Occipital lobe (tissue), 2 donors: ENCODE results near the gene SUGCT. TPM values are rescaled to one million over a fixed set of nuclear protein-coding genes. Genes with fewer than 3 reads are reported as not detected.

ENCODE experiments used
- DNase-seq: peaks from one replicate; lab custom pipeline; 2025; lab: John Stamatoyannopoulos, UW
- total RNA-seq: library from RNA; depleted of rRNA; stranded (reverse); fragments of >200 nt; gene quantifications from one replicate; pipeline ENCODE4 v1.2.3, GENCODE V29; 2014

The SUGCT gene
- total RNA-seq, 1 donor from 2014 or later, result 3.9 TPM

DNA sequence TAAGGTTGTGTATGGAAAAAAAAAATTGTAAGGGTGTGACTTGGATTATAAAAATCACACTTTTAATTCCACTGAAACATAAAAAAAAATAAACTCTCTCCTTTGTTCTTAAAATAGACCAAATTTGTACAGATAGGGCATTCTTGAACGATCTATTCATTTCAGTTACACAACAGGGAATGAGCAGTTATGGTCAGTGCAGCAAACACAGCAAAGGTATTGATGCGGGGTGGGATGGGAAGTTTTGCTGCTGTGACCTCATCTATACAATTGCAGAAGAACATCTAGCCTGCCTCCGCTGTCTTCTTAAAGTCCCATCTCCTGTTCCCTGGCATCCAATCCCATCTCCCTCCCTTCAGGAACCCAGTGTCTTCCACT, 580.2 kb downstream of the SUGCT start:
- no peak for DNase-seq

DNA sequence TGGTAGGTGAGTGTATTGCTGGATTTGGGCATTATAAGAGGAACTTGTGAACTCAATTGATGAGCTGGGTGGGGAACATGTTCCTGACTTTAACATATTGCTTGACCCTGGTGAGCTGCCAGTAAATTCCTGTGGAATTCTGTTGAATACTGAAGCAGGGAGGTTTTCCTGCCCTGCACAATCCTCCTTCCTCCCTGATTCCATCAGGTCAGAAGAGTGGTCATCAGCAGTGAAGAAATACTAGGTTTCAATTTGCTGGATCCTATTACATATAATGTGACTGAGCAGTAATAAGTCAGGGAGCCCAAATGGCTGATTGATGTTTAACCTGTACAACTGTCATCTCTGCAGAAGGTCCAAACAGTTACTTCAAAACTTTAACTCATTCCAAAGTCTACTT, 581.2 kb downstream of the SUGCT start:
- DNase-seq, result no peak

DNA sequence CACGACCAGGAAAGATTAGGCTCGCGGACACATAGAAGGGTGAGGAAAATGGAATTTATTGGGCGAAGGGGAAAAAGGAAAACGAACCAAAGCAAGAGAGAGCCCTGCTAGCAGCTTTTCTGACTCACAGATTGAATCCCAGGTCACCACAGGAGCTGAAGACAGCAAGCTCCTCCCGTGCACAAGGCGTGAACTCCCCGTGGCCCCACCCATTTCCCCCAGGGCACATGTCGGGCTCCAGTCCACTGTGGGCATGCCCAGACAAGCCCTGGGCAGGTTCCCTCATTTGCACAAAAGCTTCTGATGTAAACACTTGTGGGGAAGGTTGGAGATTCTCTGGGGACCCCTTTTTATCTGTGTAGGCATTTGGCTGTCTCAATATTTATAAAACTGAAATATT, 582.4 kb downstream of the SUGCT start:
- no peak for DNase-seq

DNA sequence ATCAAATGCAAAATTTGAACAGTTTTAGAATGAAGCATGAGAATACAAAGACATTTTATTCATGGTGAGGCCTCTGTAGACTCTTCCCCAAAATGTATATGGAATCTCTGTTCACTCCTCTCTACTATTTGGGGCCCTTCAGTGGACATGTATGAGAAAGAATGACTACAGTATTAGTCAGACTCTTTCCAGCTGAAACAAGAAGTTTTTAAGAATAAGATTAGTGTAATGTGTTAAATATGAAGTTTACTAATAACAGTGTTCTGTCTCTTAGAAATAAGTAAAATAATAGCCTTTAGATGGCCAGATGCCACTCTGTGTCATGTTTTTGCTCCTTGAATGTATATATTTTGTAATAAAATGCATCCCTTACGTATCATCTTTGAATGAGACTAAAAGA, 585.6 kb downstream of the SUGCT start:
- DNase-seq, result no peak

DNA sequence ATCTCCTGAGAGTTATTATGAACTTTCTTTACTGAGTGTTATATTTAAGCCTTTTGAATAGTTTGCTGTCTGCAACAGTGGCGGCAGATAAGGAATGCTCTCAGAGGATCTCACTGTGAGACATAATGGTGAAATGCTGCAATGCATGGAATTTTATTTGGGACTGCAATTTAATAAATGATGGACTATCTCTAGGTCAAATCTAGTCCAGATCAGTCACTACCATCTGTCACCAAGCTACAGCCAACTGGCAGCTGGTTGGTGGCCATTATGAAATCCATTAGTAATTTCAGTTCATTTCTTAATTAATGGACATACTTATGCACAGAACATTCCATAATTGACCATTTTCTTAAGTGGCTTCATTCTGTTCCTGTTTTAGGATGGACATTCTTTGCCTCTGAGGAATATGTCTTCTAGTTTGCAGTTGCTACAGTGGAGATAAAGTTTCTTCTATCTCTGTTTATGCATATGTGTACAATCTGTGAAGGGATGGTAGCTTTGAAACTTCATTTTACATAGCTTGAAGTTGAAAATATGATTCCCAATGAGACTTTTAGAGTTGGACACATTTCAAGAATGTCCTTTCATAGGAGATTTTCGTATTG, 586.6 kb downstream of the SUGCT start:
- no peak for DNase-seq

DNA sequence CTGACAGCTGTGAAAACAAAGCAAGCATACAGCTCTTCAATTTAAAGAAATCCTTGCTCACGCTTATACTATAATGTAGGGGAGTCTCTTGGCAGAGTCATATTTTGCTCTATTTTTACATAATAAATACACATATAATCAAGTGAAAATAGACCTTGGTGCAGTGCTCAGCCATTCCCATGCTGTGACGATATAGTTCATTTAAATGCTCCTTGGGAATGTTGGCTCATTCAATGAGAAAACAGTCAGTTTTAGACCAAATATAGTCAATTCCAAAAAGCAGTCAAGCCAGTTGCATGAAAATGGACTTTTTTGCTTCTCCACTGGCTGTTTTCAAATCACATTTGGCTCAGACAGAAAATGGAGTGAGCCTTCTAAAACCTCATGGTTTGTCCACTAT, 587.4 kb downstream of the SUGCT start:
- no peak for DNase-seq

DNA sequence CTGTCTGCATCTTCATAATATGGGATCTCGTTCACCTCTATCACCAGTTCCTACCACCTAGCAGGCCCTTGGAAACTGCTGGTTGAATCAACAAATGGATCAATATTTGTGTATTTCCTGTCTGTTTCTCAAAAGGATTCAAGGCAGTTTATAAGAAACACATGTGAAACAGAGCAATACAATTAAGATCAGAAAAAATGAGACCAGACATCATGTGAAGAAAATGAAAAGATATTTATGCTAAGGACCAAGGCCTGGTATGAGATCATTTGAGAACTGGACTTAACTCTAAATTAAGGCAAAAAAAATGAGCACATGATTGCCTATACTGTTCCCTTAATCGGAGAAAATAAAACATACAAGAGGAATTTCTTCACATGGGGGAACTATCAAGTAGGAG, 589.0 kb downstream of the SUGCT start:
- DNase-seq, result no peak

DNA sequence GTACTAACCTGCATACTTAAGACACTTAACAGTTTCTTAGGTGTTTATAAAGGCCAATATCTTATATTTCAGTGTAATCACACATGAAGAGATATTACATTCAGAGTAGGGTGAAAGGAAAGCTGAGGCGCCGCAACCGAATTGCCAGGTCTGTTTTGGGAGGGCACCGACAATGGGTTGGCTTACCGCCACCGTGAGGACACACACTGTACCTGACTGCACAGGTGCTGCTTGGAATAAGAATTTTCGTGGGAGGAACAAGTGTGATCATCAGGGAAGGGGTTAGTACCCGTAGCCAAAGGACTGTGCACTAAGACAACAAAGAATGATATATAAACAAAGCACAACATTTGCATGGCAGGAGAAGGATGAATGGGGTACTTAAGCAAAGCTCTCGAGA, 591.8 kb downstream of the SUGCT start:
- no peak for DNase-seq

DNA sequence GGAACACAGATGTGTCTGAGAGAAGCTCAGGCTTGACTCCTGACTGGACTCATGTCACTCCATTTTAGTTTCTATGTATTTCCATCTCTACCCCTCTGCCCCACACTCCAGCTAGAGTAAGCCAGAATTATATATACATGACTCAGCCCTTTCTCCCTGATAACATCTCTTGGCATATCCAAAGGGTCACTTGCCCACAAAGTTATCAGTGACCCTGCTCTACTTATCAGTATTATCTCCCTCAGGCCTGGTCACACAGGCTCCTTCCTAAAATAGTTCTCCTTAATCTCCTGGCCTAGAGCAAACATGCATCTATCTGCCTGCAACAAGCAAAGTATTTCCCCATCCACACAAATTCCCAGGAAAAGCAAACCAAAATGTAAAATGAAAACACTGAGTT, 598.3 kb downstream of the SUGCT start:
- no peak for DNase-seq

DNA sequence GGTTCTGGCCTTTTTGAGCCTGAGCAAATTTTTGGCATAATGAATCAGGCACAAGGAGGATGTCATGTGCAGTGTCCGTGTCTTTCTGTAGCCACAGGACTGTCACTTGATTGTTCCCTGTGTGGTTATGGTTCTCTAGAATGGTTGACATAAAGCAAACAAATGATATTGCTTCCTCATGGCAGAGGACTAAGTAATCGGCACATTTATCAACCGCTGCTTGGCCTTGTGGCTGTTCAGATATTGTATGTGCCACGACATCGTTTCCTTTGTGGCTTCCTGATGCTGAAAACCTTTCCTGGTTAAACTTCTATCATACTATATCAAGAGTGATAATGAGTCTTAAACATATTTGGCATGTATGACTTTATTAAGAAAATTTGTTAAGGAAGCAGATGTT, 598.8 kb downstream of the SUGCT start:
- DNase-seq, result no peak

DNA sequence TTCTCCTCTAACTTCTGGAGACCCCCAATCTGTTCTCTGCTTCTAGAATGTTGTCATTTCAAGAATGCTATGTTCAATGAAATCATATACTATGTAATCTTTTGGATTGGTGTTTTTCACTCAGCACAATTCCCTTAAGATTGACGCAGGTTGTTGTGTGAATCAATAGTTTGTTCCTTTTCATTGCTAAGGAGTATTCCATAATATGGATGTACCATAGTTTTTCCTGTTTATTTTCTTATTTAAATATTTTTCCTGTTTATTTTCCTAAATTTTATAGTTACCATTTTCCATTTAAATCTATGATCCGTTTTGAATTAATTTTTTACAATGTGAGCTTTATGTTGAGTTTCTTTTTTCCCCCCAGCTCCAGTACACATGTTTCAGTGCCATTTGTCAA, 604.5 kb downstream of the SUGCT start:
- DNase-seq, result no peak

DNA sequence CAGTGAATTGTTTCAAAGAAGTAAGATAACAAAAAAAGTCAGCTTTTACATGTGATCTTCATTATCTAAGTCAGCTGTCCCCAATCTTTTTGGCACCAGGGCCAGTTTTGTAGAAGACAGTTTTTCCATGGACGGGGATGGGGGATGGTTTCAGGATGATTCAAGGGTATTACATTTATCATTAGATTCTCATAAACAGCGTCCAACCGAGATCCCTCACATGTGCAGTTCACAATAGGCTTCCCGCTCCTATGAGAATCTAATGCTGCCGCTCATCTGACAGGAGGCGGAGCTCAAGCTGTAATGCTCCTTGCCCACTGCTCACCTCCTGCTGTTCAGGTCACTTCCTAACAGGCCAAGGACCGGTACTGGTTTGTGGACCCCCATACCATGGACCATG, 607.5 kb downstream of the SUGCT start:
- no peak for DNase-seq

DNA sequence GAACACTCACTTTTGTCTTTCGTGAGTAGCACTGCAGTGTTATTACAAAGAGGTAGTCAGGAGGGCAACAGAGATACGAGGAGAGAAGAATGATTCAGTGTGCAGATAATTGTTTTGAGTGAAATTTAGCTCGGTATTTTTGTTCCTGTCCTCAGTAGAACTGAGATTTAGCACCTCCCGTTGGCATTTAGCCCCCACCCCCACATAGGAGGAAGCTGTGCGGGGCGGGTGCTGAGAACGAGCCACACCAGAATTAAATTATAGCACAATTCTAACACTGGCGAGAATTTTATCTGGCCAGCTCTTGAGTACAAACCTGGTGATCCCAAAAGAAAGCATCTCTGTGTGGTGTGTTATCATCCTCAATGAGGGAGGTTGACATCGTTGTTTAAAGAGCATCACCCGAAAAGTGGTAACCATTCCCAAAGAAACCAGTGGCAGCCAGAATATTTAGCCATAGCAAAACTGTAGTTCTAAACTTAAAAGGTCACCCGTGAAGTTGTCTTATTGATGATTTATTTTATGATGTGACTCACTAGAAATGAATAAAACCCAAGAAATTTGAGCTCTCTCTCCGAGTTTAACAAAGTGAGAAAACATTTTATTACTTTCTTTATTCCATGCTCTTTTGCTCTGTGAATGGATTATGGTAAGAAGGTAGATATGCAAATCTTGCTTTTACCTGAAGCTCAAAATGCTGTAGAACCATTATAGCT, 612.2 kb downstream of the SUGCT start:
- no peak for DNase-seq

DNA sequence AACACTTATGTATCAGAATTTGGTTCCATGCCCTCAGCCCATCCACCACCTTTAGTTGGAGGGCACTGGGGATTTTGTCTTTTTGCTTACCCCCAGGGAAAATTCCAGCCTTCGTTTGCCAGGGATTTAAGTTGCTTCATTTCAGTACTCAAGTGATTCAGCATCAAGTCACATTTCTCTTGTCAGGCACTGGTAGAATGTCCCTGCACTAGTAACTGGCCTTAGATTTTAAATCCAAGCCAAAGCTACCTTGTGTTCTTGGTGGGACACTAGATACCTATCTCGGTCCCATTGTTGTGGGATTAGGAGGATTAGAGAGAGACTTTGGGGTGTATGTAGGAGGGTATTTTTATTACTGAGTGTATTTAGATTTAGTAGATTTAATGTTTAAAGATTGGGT, 613.1 kb downstream of the SUGCT start:
- no peak for DNase-seq

DNA sequence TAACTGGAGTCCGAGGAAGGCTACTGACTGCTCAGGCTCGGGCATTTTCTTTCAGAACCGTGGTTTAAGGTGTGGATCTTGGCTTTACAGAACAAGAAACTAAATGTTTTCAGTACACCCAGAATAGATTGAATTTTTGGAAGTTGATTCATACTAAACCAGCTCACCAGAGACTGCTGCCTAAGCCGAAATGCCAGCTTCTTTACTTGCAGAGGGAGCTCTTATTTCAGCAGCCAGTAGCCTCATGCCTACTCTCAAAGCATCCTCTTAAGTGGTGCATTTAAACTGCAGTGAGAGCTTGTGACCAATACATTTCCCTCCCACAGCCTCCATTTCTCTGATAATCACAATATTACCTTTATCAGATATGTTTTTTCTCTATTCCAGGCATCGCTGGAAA, 615.1 kb downstream of the SUGCT start:
- no peak for DNase-seq

DNA sequence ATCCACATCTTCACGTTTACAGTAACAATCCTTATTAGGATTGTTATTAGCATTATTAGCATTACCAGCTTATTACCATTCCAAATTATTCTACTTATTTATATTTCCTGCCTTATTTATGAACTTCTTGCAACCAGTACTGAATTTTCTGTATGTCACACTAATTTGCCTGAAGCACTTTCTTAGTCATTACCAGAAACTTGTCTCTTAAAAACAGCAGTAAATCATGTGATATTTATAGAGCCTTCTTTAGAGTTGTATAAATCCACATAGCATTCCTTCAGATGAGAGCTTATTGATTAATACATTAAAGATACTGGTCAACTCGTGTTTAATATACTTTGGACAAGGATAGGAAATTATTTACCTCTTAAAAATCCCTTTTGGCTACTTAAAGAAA, 618.6 kb downstream of the SUGCT start:
- DNase-seq, result no peak

DNA sequence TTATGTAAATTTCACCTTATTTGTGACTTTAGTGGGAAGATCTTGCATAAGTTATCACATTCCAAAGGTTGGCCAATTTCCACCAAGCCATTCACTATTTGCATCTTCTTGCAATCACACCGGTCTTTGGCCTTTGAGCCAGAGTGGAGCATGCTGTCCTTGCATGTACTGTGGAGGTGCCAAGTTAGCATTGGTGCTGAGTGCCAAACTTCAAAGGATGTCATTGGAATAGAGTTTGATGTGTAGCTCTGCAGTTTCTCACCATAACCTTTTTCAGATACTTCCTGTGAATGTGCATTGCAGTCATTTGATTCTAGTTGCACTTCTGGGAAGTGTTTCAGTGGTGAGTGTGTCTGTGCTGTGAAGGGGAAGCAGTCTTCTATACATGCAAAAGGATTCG, 620.6 kb downstream of the SUGCT start:
- DNase-seq, result no peak

DNA sequence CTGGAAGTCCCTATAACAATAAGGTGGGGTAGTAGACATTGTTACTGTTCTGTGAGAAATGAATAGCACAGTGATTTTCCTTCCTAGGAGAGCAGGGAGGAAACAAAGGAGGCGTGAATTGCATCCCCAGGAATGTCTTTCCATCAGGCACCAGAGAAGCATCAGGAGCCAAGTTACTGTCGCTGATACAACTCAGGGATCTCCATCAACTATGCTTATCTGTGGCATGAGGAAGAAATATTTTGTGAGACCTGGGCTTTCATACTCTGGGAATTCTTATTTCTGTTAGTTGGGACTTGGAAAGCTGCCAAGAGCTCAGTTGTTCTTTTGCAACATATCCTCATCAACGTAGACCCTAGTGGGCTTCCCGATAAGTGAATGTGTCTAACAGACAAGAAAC, 622.3 kb downstream of the SUGCT start:
- no peak for DNase-seq

DNA sequence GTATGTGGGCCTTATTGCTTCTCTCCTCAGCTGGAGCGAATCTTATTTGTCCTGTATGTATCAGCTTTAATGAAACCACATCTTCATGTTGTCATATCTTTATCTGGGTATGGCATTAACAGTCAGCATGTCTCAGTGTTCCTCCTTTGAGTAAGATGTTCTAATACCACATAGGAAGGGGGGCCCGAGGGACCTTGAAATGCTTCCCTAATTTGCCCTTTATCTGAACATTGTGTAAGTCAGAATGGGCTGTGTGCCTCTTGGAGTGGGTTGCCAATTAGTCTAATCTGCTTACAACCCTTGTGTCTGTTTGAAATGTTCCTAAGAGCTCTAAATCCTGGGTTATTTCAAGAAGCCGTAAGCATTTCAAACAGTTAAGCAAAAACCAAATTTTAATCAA, 623.8 kb downstream of the SUGCT start:
- DNase-seq, result no peak

DNA sequence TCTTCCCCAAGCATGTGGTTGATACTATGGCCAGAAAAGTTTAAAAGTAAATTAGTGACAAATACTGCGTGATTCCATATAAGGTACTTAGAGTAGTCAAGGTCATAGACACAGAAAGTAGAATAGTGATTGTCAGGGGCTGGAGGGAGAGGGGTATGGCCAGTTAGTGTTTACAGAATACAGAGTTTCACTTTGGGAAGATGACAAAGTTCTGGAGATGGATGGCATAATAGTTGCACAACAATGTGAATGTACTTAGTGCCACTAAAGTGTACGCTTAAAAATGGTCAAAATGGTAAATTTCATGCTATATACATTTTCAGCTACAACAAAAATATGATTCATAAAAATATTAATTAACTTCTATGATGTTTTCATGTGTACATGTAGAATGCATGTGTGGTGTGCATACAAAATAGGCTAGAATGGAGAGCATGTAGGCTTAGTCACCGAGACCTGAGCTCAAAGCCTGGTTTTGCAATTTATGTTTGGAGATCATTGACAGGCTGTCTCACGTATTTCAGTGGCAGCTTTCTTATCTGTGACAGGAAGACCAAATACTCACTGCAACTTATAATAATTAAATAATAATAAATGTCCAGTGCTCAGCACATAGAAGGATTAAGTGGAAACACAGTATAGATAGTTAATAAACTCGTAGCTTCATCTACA, 625.6 kb downstream of the SUGCT start:
- no peak for DNase-seq

DNA sequence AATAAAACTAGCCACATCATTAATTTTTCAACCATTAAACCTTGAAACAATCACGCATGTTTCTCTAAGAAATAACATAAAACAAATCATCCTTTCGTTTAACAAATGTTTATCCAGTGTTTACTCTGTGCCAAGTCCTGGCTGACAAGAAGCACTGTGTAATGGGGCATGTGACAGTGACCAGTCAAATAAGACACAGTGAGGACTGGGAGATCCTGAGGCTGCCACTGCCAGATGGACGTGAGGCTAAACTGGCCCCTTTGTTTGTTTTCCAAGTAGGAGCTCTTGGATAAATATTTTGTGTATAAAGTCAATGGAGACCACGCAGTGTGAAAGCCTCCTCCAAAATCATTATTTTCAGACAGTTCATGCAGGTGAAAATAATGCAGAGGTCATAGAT, 626.2 kb downstream of the SUGCT start:
- no peak for DNase-seq

DNA sequence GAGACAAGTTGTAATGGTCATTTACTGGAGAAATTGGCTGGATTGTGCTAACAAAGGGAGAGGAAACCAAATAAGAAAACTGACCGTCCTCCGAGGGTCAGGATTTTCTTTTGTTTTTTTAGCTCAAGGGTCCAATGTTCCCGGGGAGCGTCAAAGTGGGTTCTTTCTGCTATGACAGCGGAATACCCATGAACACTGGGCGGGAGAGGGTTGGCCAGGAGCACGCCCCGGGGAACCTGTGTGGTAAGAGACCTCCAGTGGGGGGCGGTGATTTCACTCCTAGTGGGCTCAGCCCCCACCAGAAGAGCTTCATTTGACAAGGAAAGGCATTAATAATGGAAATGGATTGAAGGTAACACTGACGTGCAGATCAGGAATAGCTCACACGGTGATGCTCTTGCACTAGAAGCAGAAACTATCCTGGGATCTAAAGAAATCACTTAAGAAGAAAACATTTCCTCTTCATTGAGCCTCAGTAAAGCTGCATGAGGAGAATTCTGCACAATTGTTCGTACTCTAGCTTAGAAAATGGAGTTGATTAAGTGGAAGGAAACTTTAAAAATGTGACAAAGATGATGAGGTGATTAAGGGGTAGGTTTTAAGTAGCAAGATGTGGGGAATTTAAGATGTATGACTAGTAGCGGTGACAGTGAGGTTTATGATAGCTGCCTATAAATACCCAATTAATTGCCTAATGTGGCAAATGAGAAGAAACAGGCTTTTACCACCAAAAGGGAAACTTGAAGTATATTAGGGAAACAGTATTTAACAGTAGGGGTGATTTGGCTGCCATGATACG, 627.2 kb downstream of the SUGCT start:
- no peak for DNase-seq
